ENCODE results near the gene ZNRF3. TPM values are rescaled to one million over a fixed set of nuclear protein-coding genes. Genes with fewer than 3 reads are reported as not detected.
A peak's percentile ranks its signal among the peaks of the same experiment; 100 is the strongest.

ZNRF3 gene
- total and polyA plus RNA-seq, 7 donors, result 0.23 to 13.6 (median 8.9) TPM

DNA sequence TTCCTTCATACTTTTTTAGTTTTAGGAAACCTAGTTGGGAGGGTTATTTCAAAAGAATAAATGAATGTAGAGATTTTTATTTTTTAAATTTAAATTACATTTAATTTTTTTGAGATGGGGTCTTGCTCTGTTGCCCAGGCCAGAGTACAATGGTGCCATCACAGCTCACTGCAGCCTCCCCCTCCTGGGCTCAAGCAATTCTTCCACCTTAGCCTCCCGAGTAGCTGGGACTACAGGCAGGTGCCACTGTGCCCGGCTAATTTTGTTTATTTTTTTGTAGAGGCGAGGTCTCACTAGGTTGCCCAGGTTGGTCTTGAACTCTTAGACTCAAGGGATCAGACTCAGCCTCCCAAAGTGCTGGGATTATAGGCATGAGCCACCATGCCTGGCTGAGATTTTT lies 32.6 kb downstream of the ZNRF3 start:
- no peaks in the 10 kb centered on the region for H3K27me3 ChIP-seq
- no peaks in the 10 kb centered on the region for H3K9me3 ChIP-seq
- no peak overlapping the region for H3K4me3 ChIP-seq
- intact Hi-C loops (cut with DNase I), result loop anchor here (5.0 kb wide), 1 partner anchor 36 kb away; no protein-coding TSS in a partner anchor
- WGBS, 2 donors, result 49 to 81% methylated on average over 3 of the region's 3 CpGs
- H3K27ac ChIP-seq, result no peak overlapping the region
- DNase-seq, result no peak
- H3K4me1 ChIP-seq, result peaks cover 0 to 77% (median 63%) of the 10 kb centered on the region in 4 donors
- TF ChIP-seq POLR2AphosphoS5 (IDR thresholded peaks at IDR 0.05) (no peak), POLR2A (IDR thresholded peaks at IDR 0.05) (no peak), EP300 (IDR thresholded peaks at IDR 0.05) (no peak), CTCF (IDR thresholded peaks at IDR 0.05) (no peak)
- H3K36me3 ChIP-seq, result no peaks in the 10 kb centered on the region

DNA sequence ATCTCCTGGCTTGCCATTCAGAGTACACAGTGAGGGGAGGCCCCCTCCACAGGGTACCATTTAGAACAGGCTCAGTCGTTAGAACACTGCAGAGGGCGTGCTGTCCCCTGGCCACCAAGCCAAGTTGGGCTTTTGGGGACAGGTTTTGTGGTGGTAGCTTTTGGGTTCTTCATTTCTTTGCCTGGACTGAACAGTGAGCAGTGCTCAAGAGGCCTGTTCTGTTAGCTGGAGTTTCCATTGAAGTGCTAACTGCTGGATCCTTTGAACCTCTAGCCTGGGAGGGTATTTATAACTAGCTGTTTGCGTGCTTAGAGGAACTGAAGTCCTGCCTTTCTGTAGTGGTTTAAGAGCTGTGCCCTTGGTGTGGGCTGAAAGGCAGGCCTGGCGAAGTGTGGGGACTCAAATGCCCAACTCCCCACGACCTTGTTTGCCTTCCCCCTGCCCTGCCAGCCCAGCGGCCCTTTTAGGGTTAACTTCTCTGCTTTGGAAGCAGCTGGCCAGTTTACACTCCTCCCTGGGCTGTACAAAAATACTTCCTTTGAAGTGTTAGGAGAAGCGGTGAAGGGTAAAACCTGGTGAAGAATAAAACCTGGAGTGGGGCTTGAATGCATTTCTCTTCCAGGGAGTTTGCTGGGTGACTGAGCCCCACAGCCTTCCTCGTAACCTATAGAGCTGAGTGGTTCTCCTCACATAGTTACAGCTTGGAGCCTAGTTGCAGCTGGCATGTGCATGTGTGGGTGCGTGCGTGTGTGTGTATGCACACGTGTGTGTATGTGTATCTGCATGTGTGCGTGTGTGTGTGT lies 34.6 kb downstream of the ZNRF3 start:
- peak overlapping the region in 1 of 4 donors; percentile 5 for H3K4me3 ChIP-seq
- peak overlapping the region; percentile 78 to 83 (median 79) for H3K27ac ChIP-seq
- WGBS, 2 donors, result 18 to 46% methylated on average over 12 of the region's 12 CpGs
- DNase-seq, result peak; percentile 67
- no peaks in the 10 kb centered on the region for H3K36me3 ChIP-seq
- no peaks in the 10 kb centered on the region for H3K27me3 ChIP-seq
- intact Hi-C loops (cut with DNase I), result loop anchor here (5.0 kb wide), 1 partner anchor 34 kb away; no protein-coding TSS in a partner anchor
- H3K9me3 ChIP-seq, result no peaks in the 10 kb centered on the region
- TF ChIP-seq POLR2AphosphoS5 (IDR thresholded peaks at IDR 0.05) (peak in 3 of 4 donors; percentile 13 to 30 (median 17)), CTCF (IDR thresholded peaks at IDR 0.05) (no peak), EP300 (IDR thresholded peaks at IDR 0.05) (no peak), POLR2A (IDR thresholded peaks at IDR 0.05) (no peak)
- peaks cover 0 to 75% (median 45%) of the 10 kb centered on the region in 4 donors for H3K4me1 ChIP-seq

GRCh38 chr22:28918550-28919271 lies 35.3 kb downstream of the ZNRF3 start:
- WGBS, 2 donors, result 30 to 66% methylated on average over 6 of the region's 6 CpGs
- peaks cover 0 to 75% (median 42%) of the 10 kb centered on the region in 4 donors for H3K4me1 ChIP-seq
- intact Hi-C loops (cut with DNase I), result loop anchor here (5.0 kb wide), 1 partner anchor 34 kb away; no protein-coding TSS in a partner anchor
- peak overlapping the region; percentile 78 to 83 (median 79) for H3K27ac ChIP-seq
- no peaks in the 10 kb centered on the region for H3K36me3 ChIP-seq
- no peaks in the 10 kb centered on the region for H3K9me3 ChIP-seq
- DNase-seq, result peak; percentile 12
- no peak overlapping the region for H3K4me3 ChIP-seq
- no peaks in the 10 kb centered on the region for H3K27me3 ChIP-seq
- no peak for TF ChIP-seq CTCF (IDR thresholded peaks at IDR 0.05)
- no peak for TF ChIP-seq EP300 (IDR thresholded peaks at IDR 0.05)
- TF ChIP-seq POLR2AphosphoS5 (IDR thresholded peaks at IDR 0.05), result no peak
- no peak for TF ChIP-seq POLR2A (IDR thresholded peaks at IDR 0.05)

DNA sequence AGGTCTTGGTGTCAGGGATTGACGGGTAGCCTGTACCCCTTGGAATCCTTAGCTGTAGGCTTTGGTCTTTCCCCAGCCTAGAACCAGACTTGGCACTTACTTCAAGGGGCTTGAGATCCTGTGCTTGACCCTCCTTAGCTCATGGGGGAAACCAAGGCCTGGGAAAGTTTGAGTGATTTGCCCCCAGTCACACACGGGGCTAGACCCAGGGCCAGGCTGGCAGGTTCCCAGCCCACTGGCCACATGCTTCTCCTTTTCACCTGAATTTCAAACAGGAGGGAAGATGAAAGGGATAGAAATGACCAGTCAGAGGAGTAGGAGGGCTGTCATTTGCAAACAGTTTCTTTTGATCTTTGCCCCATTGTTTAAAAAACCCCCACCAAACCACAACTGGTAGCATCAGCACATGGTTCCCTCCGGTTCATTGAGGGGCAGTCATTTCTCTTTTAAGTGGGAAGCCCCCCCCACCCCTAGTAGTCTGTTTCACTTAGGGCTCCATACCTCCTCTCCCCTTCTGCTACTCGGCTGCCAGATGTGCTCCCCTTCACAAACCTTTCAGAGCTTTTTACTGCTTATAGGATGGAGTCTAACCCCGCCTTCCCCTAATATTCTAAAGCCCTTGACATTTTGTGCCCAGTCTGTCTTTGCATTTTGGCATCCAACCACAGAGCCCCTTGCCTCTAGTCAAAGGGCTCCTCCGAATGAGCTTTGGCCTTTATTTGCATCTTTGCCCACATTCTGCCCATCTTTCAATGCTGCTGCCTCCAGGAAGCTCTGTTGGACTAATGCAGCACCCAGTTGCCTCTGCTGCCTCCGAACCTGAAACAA lies 37.6 kb downstream of the ZNRF3 start:
- no peak for DNase-seq
- Histone ChIP-seq H3K27ac (no peak overlapping the region), H3K36me3 (no peaks in the 10 kb centered on the region), H3K4me1 (peaks cover 0 to 66% (median 45%) of the 10 kb centered on the region in 4 donors), H3K27me3 (no peaks in the 10 kb centered on the region), H3K9me3 (no peaks in the 10 kb centered on the region), H3K4me3 (no peak overlapping the region)
- intact Hi-C loops (cut with DNase I), result no loop called here
- TF ChIP-seq EP300 (IDR thresholded peaks at IDR 0.05), result no peak
- WGBS, 2 donors, result 37 to 63% methylated on average over 7 of the region's 7 CpGs
